Prostate gland (tissue), 2 donors: ENCODE measurements around the gene INAFM2. TPM values are rescaled to one million over a fixed set of nuclear protein-coding genes. Genes with fewer than 3 reads are reported as not detected.

Experiments
- DNase-seq: peaks from one replicate; pipeline ENCODE4 v3.0.0-alpha.2; 2019; ENCODE audit warnings: low spot score
- H3K27ac ChIP-seq, 2 donors: fragments of 200-600 bp; sonication (generic); 2 replicates each; pipeline ENCODE4 v1.5.1; 2017 to 2019
- H3K27me3 ChIP-seq: fragments of 200-600 bp; sonication (generic); replicated peaks from 2 replicates; pipeline ENCODE4 v1.5.1; 2019; ENCODE audit not compliant: insufficient read depth
- H3K36me3 ChIP-seq, 2 donors: fragments of 200-600 bp; sonication (generic); 1 replicate in 1 of 2; 2 replicates in 1 of 2; pipeline versions ENCODE4 v1.5.1 to v1.8.1; 2017 to 2019
- H3K4me1 ChIP-seq: fragments of 200-600 bp; sonication (generic); replicated peaks from 2 replicates; pipeline ENCODE4 v1.5.1; 2019
- H3K4me3 ChIP-seq, 2 donors: fragments of 200-600 bp; sonication (generic); 2 replicates each; pipeline ENCODE4 v1.5.1; 2017 to 2019
- H3K9me3 ChIP-seq: fragments of 200-600 bp; sonication (generic); 2 replicates; pipeline ENCODE4 v1.5.1; 2017
- CTCF ChIP-seq, 4 experiments: fragments of 200-600 bp in 2 of 4; fragments of 450-650 bp in 2 of 4; sonication (generic) in 2 of 4; IDR thresholded peaks; 1 replicate in 3 of 4; 2 replicates in 1 of 4; pipeline ENCODE4 v1.5.1; 2016 to 2019; ENCODE audit warnings: antibody characterized with exemption in 4 of 4, mild to moderate bottlenecking in 2 of 4, moderate library complexity in 2 of 4
- POLR2A ChIP-seq: fragments of 450-650 bp; IDR thresholded peaks from one replicate; pipeline ENCODE4 v1.6.1; 2016; ENCODE audit warnings: antibody characterized with exemption, mild to moderate bottlenecking
- POLR2AphosphoS5 ChIP-seq: sonication (generic); formaldehyde crosslinking; IDR thresholded peaks from one replicate; pipeline ENCODE4 v1.6.1; 2017; ENCODE audit warnings: antibody characterized with exemption
- WGBS: methylation state at CpG from one replicate; pipeline ENCODE4 v1.1.5; 2018; 5-methylcytosine and 5-hydroxymethylcytosine counted together
- intact Hi-C: fragments of 100-400 bp; cut with DNase I; formaldehyde crosslinking; loops from one replicate; pipeline ENCODE4 v1.14.2; 2022
- total RNA-seq, 2 donors: library from RNA; depleted of rRNA; stranded (reverse); fragments of >200 nt; gene quantifications; one replicate each; pipeline ENCODE4 v1.1.0, GENCODE V29; 2016

Gene INAFM2
- total RNA-seq, 2 donors from 2014 or later, result 18.7 to 24.3 TPM

GRCh38 chr15:40295297-40295696 lies 28.2 kb upstream of the INAFM2 start:
- intact Hi-C loops, result no loop called here
- no peak for TF ChIP-seq CTCF (IDR thresholded peaks at IDR 0.05)
- no peak for TF ChIP-seq POLR2A
- TF ChIP-seq POLR2AphosphoS5, result no peak
- no peaks in the 10 kb centered on the region for H3K27me3 ChIP-seq
- WGBS, result 86% methylated on average over 1 of the region's 1 CpG
- no peaks in the 10 kb centered on the region for H3K9me3 ChIP-seq
- H3K4me1 ChIP-seq, result no peaks in the 10 kb centered on the region
- DNase-seq, result no peak
- no peak overlapping the region for H3K4me3 ChIP-seq
- H3K27ac ChIP-seq, result no peak overlapping the region
- H3K36me3 ChIP-seq, result no peaks in the 10 kb centered on the region

GRCh38 chr15:40295877-40296560 lies 27.5 kb upstream of the INAFM2 start:
- no peak overlapping the region for H3K4me3 ChIP-seq
- H3K27me3 ChIP-seq, result no peaks in the 10 kb centered on the region
- WGBS, result 62% methylated on average over 12 of the region's 12 CpGs
- no peaks in the 10 kb centered on the region for H3K9me3 ChIP-seq
- no peaks in the 10 kb centered on the region for H3K36me3 ChIP-seq
- TF ChIP-seq POLR2A (no peak), CTCF (IDR thresholded peaks at IDR 0.05) (no peak), POLR2AphosphoS5 (no peak)
- intact Hi-C loops, result no loop called here
- no peak for DNase-seq
- H3K27ac ChIP-seq, result no peak overlapping the region
- H3K4me1 ChIP-seq, result no peaks in the 10 kb centered on the region

GRCh38 chr15:40296561-40297230 lies 26.8 kb upstream of the INAFM2 start:
- WGBS, result 69% methylated on average over 5 of the region's 5 CpGs
- intact Hi-C loops, result no loop called here
- TF ChIP-seq POLR2AphosphoS5 (no peak), CTCF (IDR thresholded peaks at IDR 0.05) (no peak), POLR2A (no peak)

GRCh38 chr15:40297356-40297755 lies 26.1 kb upstream of the INAFM2 start:
- intact Hi-C loops, result no loop called here
- no peaks in the 10 kb centered on the region for H3K9me3 ChIP-seq
- no peak overlapping the region for H3K27ac ChIP-seq
- no peak overlapping the region for H3K4me3 ChIP-seq
- no peak for DNase-seq
- H3K36me3 ChIP-seq, result no peaks in the 10 kb centered on the region
- TF ChIP-seq CTCF (IDR thresholded peaks at IDR 0.05) (no peak), POLR2A (no peak), POLR2AphosphoS5 (no peak)
- 95% methylated on average over 10 of the region's 10 CpGs for WGBS
- no peaks in the 10 kb centered on the region for H3K4me1 ChIP-seq
- H3K27me3 ChIP-seq, result no peaks in the 10 kb centered on the region

More at GRCh38 chr15:40296561-40297230, 26.8 kb upstream of the INAFM2 start:
- no peak overlapping the region for H3K4me3 ChIP-seq
- H3K27ac ChIP-seq, result no peak overlapping the region
- no peaks in the 10 kb centered on the region for H3K27me3 ChIP-seq
- DNase-seq, result no peak
- no peaks in the 10 kb centered on the region for H3K9me3 ChIP-seq
- H3K36me3 ChIP-seq, result no peaks in the 10 kb centered on the region
- no peaks in the 10 kb centered on the region for H3K4me1 ChIP-seq
